Spleen (tissue), 7 donors: ENCODE data around the gene LMF1.

ENCODE experiments used
- POLR2A ChIP-seq, 3 donors: fragments of 450-650 bp; IDR thresholded peaks; one replicate each; pipeline ENCODE4 v1.5.1; 2017; ENCODE audit warnings: antibody characterized with exemption in 3 of 3, mild to moderate bottlenecking in 1 of 3
- POLR2AphosphoS5 ChIP-seq, 3 donors: sonication (generic); formaldehyde crosslinking; IDR thresholded peaks; one replicate each; pipeline ENCODE4 v1.5.1; 2017; ENCODE audit warnings: antibody characterized with exemption in 3 of 3
- TF ChIP-seq, protein P1 (sequence below), 11 experiments: fragments of 200-600 bp in 7 of 11; fragments of 450-650 bp in 4 of 11; sonication (generic) in 4 of 11; IDR thresholded peaks in 8 of 11; conservative IDR thresholded peaks in 3 of 11; 1 replicate in 7 of 11; 2 replicates in 4 of 11; pipeline versions ENCODE4 v1.4.0 to v1.8.0; 2016 to 2021; ENCODE audit warnings: antibody characterized with exemption in 11 of 11, inconsistent platforms in 4 of 11, mild to moderate bottlenecking in 1 of 11
- donor health status: DM: no; HTN: no; CAD: no; lungs with moderate emphysema.
- donor health status: DM: no; HTN: no; CAD: no.
- donor health status: DM: no; HTN: no; CAD: no.

DNA sequence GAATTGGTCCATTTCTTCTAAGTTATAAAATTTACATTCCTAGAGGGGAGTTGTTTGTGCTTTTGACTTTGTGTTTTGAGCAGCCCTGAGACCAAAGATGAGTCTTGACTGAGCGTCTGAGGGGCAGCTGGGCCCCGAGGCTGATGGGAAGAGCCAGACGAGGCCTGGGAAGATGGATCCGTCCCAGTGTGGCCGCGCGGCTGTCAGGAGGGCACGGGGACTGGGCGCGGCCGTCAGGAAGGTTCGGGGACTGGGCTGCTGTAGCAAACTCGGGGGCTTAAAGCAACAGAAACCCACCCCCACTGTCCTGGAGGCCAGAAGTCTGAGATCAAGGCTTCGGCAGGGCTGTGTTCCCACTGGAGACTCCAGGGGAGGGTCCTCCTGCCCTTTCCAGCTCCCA lies 132.0 kb downstream of the LMF1 start:
- TF ChIP-seq, protein P1, sequence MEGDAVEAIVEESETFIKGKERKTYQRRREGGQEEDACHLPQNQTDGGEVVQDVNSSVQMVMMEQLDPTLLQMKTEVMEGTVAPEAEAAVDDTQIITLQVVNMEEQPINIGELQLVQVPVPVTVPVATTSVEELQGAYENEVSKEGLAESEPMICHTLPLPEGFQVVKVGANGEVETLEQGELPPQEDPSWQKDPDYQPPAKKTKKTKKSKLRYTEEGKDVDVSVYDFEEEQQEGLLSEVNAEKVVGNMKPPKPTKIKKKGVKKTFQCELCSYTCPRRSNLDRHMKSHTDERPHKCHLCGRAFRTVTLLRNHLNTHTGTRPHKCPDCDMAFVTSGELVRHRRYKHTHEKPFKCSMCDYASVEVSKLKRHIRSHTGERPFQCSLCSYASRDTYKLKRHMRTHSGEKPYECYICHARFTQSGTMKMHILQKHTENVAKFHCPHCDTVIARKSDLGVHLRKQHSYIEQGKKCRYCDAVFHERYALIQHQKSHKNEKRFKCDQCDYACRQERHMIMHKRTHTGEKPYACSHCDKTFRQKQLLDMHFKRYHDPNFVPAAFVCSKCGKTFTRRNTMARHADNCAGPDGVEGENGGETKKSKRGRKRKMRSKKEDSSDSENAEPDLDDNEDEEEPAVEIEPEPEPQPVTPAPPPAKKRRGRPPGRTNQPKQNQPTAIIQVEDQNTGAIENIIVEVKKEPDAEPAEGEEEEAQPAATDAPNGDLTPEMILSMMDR (IDR thresholded peaks at IDR 0.05 in 8 of 11, conservative IDR thresholded peaks at IDR 0.05 in 3 of 11), result no peak
- TF ChIP-seq POLR2AphosphoS5 (IDR thresholded peaks at IDR 0.05) (no peak), POLR2A (IDR thresholded peaks at IDR 0.05) (no peak)
